HUES64 (cell line): ENCODE measurements around the gene MPI.
"Not testable (repeated sequence)": the region's sequence is repeated elsewhere in the genome, so short reads cannot be mapped to it uniquely, and the experiment has no call there.

Experiments
- H3K27ac ChIP-seq: 2 replicates; pipeline ENCODE4 v1.7.0; 2013; ENCODE audit warnings: low read depth, low read length, inconsistent platforms
- H3K27me3 ChIP-seq: 2 replicates; pipeline ENCODE4 v1.6.1; 2013; ENCODE audit warnings: mild to moderate bottlenecking, low read length; ENCODE audit not compliant: insufficient read depth
- H3K36me3 ChIP-seq: 2 replicates; pipeline ENCODE4 v1.6.1; 2013; ENCODE audit warnings: mild to moderate bottlenecking, low read length; ENCODE audit not compliant: insufficient read depth
- H3K4me1 ChIP-seq: 2 replicates; pipeline ENCODE4 v1.6.1; 2013; ENCODE audit warnings: mild to moderate bottlenecking, low read length, moderate library complexity; ENCODE audit not compliant: insufficient read depth
- H3K4me3 ChIP-seq: 2 replicates; pipeline ENCODE4 v1.5.1; 2013; ENCODE audit warnings: mild to moderate bottlenecking, low read length, moderate library complexity
- H3K9ac ChIP-seq: 2 replicates; pipeline ENCODE4 v1.6.1; 2013; ENCODE audit warnings: mild to moderate bottlenecking, low read depth, low read length
- H3K9me3 ChIP-seq: 2 replicates; pipeline ENCODE4 v1.6.1; 2013; ENCODE audit warnings: low read depth, low read length; ENCODE audit not compliant: insufficient read depth
- WGBS: fragments of 150-250, 120-280 bp; methylation state at CpG from one replicate; pipeline ENCODE4 v1.1.7; 2013; ENCODE audit warnings: missing lambda C conversion rate; 5-methylcytosine and 5-hydroxymethylcytosine counted together

Gene MPI

GRCh38 chr15:74893627-74894026 lies 3.8 kb downstream of the MPI start:
- Histone ChIP-seq H3K36me3 (peaks cover 51% of the 10 kb centered on the region), H3K27me3 (no peaks in the 10 kb centered on the region), H3K27ac (no peak overlapping the region), H3K4me3 (no peak overlapping the region), H3K9ac (no peak overlapping the region), H3K4me1 (no peaks in the 10 kb centered on the region), H3K9me3 (no peaks in the 10 kb centered on the region)
- 90% methylated on average over 3 of the region's 3 CpGs for WGBS

- WGBS, result 97% methylated on average over 6 of the region's 7 CpGs
- H3K4me1 ChIP-seq, H3K4me3 ChIP-seq, H3K27me3 ChIP-seq, H3K9me3 ChIP-seq, H3K27ac ChIP-seq, H3K9ac ChIP-seq: not testable (repeated sequence)
- H3K36me3 ChIP-seq, result peaks cover 59% of the 10 kb centered on the region
Measured at GRCh38 chr15:74894383-74894782, 4.5 kb downstream of the MPI start.

- Histone ChIP-seq H3K27ac (no peak overlapping the region), H3K4me3 (no peak overlapping the region), H3K9me3 (no peaks in the 10 kb centered on the region), H3K4me1 (no peaks in the 10 kb centered on the region), H3K9ac (no peak overlapping the region), H3K36me3 (peaks cover 73% of the 10 kb centered on the region), H3K27me3 (no peaks in the 10 kb centered on the region)
- WGBS, result 96% methylated on average over 6 of the region's 6 CpGs
Measured at GRCh38 chr15:74895830-74896229, 6.0 kb downstream of the MPI start.

GRCh38 chr15:74896316-74896715 lies 6.5 kb downstream of the MPI start:
- no peaks in the 10 kb centered on the region for H3K4me1 ChIP-seq
- no peaks in the 10 kb centered on the region for H3K27me3 ChIP-seq
- H3K4me3 ChIP-seq, result no peak overlapping the region
- no peak overlapping the region for H3K27ac ChIP-seq
- WGBS, result 95% methylated on average over 3 of the region's 3 CpGs
- H3K36me3 ChIP-seq, result peaks cover 74% of the 10 kb centered on the region
- H3K9ac ChIP-seq, result no peak overlapping the region
- H3K9me3 ChIP-seq, result no peaks in the 10 kb centered on the region

- Histone ChIP-seq H3K4me1 (no peaks in the 10 kb centered on the region), H3K27me3 (no peaks in the 10 kb centered on the region), H3K36me3 (peaks cover 74% of the 10 kb centered on the region), H3K9me3 (no peaks in the 10 kb centered on the region), H3K9ac (no peak overlapping the region), H3K27ac (no peak overlapping the region), H3K4me3 (no peak overlapping the region)
- WGBS, result 94% methylated on average over 6 of the region's 6 CpGs
Measured at GRCh38 chr15:74897300-74897701, 7.5 kb downstream of the MPI start.

- Histone ChIP-seq H3K27ac (no peak overlapping the region), H3K27me3 (no peaks in the 10 kb centered on the region), H3K9me3 (no peaks in the 10 kb centered on the region), H3K36me3 (peaks cover 77% of the 10 kb centered on the region), H3K4me3 (no peak overlapping the region), H3K4me1 (no peaks in the 10 kb centered on the region), H3K9ac (no peak overlapping the region)
- 49% methylated on average over 5 of the region's 5 CpGs for WGBS
Measured at GRCh38 chr15:74901612-74902063, 11.8 kb downstream of the MPI start.

GRCh38 chr15:74902295-74903075 lies 12.6 kb downstream of the MPI start:
- Histone ChIP-seq H3K4me1 (peaks cover 4% of the 10 kb centered on the region; the same call in 1 of the 2 replicates), H3K36me3 (peaks cover 68% of the 10 kb centered on the region), H3K27ac (no peak overlapping the region), H3K9me3 (no peaks in the 10 kb centered on the region), H3K4me3 (no peak overlapping the region), H3K27me3 (no peaks in the 10 kb centered on the region), H3K9ac (no peak overlapping the region)
- 94% methylated on average over 4 of the region's 4 CpGs for WGBS

- Histone ChIP-seq H3K4me1 (peaks cover 6% of the 10 kb centered on the region; the same call in 1 of the 2 replicates), H3K9ac (no peak overlapping the region), H3K27ac (no peak overlapping the region), H3K4me3 (no peak overlapping the region), H3K36me3 (peaks cover 61% of the 10 kb centered on the region), H3K9me3 (no peaks in the 10 kb centered on the region), H3K27me3 (no peaks in the 10 kb centered on the region)
- WGBS, result 100% methylated on average over 1 of the region's 1 CpG
Measured at GRCh38 chr15:74903676-74904075, 13.8 kb downstream of the MPI start.

- Histone ChIP-seq H3K36me3 (peaks cover 54% of the 10 kb centered on the region), H3K9me3 (no peaks in the 10 kb centered on the region), H3K9ac (no peak overlapping the region), H3K27ac (no peak overlapping the region), H3K4me3 (no peak overlapping the region), H3K27me3 (no peaks in the 10 kb centered on the region), H3K4me1 (peaks cover 6% of the 10 kb centered on the region; the same call in 1 of the 2 replicates)
- WGBS, result 95% methylated on average over 7 of the region's 7 CpGs
Measured at GRCh38 chr15:74904190-74904805, 14.5 kb downstream of the MPI start.

- WGBS, result under 1% methylated on average over 19 of the region's 20 CpGs
- Histone ChIP-seq H3K27me3 (no peaks in the 10 kb centered on the region), H3K4me1 (peaks cover 6% of the 10 kb centered on the region; the same call in 1 of the 2 replicates), H3K4me3 (peak overlapping the region; percentile 77), H3K36me3 (peaks cover 42% of the 10 kb centered on the region), H3K9me3 (no peaks in the 10 kb centered on the region), H3K9ac (peak overlapping the region; percentile 92), H3K27ac (peak overlapping the region; percentile 79)
Measured at GRCh38 chr15:74906067-74906449, 16.2 kb downstream of the MPI start.

GRCh38 chr15:74906450-74907162 lies 16.8 kb downstream of the MPI start, which contains the start of gene FAM219B:
TSS of gene FAM219B (minus strand) at chr15:74906851. CDS start at chr15:74906800, 51 bp downstream.
- Histone ChIP-seq H3K9me3 (no peaks in the 10 kb centered on the region), H3K9ac (peak within 1 kb of the TSS; percentile 92), H3K36me3 (peaks cover 42% of the 10 kb centered on the region), H3K4me3 (peak within 1 kb of the TSS; percentile 77), H3K4me1 (peaks cover 6% of the 10 kb centered on the region; the same call in 1 of the 2 replicates), H3K27ac (peak within 1 kb of the TSS; percentile 79), H3K27me3 (no peaks in the 10 kb centered on the region)
- WGBS, result under 1% methylated on average over 74 of the region's 74 CpGs
